Endometrial microvascular endothelial cells (primary cell): ENCODE results near the gene PTGIS. TPM values are rescaled to one million over a fixed set of nuclear protein-coding genes. Genes with fewer than 3 reads are reported as not detected.

ENCODE experiments used
- in situ Hi-C: cut with HindIII; loops from 2 replicates; pipeline ENCODE4 v1.10.0; 2017; ENCODE audit warnings: low sequenced_read_pairs, low pct_unique_long_range_greater_than_20kb; ENCODE audit errors: inconsistent ontology term
- total RNA-seq: library from RNA; depleted of rRNA; stranded (reverse); fragments of >200 nt; gene quantifications from one replicate; pipeline ENCODE4 v1.2.3, GENCODE V29; 2015; ENCODE audit errors: inconsistent ontology term

Gene PTGIS
- total RNA-seq, 1 donor from 2014 or later: 1.5 TPM

- in situ Hi-C loops: no loop called here
Measured at GRCh38 chr20:49563015-49563980, 4.6 kb downstream of the PTGIS start.

GRCh38 chr20:49562311-49563014, 5.5 kb downstream of the PTGIS start:
- in situ Hi-C loops: no loop called here

- in situ Hi-C loops: no loop called here
Measured at GRCh38 chr20:49561806-49562205, 6.1 kb downstream of the PTGIS start.

GRCh38 chr20:49561256-49561655, 6.7 kb downstream of the PTGIS start:
- in situ Hi-C loops: no loop called here

- in situ Hi-C loops: no loop called here
Measured at GRCh38 chr20:49560646-49561045, 7.3 kb downstream of the PTGIS start.

GRCh38 chr20:49560186-49560585, 7.8 kb downstream of the PTGIS start:
- in situ Hi-C loops: no loop called here

GRCh38 chr20:49559411-49560081, 8.4 kb downstream of the PTGIS start:
- in situ Hi-C loops: no loop called here

- in situ Hi-C loops: no loop called here
Measured at GRCh38 chr20:49558826-49559225, 9.1 kb downstream of the PTGIS start.

- in situ Hi-C loops: no loop called here
Measured at GRCh38 chr20:49557449-49557848, 10.5 kb downstream of the PTGIS start.

- in situ Hi-C loops: no loop called here
Measured at GRCh38 chr20:49556621-49557020, 11.3 kb downstream of the PTGIS start.

- in situ Hi-C loops: no loop called here
Measured at GRCh38 chr20:49549801-49550551, 18.0 kb downstream of the PTGIS start.

GRCh38 chr20:49548371-49548947, 19.5 kb downstream of the PTGIS start:
- in situ Hi-C loops: no loop called here

GRCh38 chr20:49545572-49545971, 22.4 kb downstream of the PTGIS start:
- in situ Hi-C loops: no loop called here

- in situ Hi-C loops: no loop called here
Measured at GRCh38 chr20:49544535-49544934, 23.4 kb downstream of the PTGIS start.

- in situ Hi-C loops: no loop called here
Measured at GRCh38 chr20:49543858-49544437, 24.0 kb downstream of the PTGIS start.

- in situ Hi-C loops: no loop called here
Measured at GRCh38 chr20:49543071-49543857, 24.7 kb downstream of the PTGIS start.

- in situ Hi-C loops: no loop called here
Measured at GRCh38 chr20:49542514-49542991, 25.4 kb downstream of the PTGIS start.
